ENCODE results near the gene OR52D1.

Gene OR52D1

GRCh38 chr11:5488385-5488784, at the start of gene OR52D1:
TSS of gene OR52D1 (plus strand) at chr11:5488685. CDS start at chr11:5488707, 22 bp downstream.
- no peak for DNase-seq

- no peak for DNase-seq
These were observed 47.1 kb upstream of the OR52D1 start, which contains the start of gene OR51I1 for GRCh38 chr11:5441414-5441813. TSS of gene OR51I1 (minus strand) at chr11:5441514. CDS start at chr11:5441514, 0 bp downstream.

GRCh38 chr11:5443835-5444393, 44.6 kb upstream of the OR52D1 start:
- DNase-seq, result no peak

GRCh38 chr11:5449023-5449422, 39.5 kb upstream of the OR52D1 start, which contains the start of gene OR51I2:
TSS of gene OR51I2 (plus strand) at chr11:5449323. CDS start at chr11:5453489, 4,166 bp downstream.
- DNase-seq, result no peak

GRCh38 chr11:5449432-5449831, 39.1 kb upstream of the OR52D1 start:
- DNase-seq, result no peak

- DNase-seq, result no peak
These were observed 27.4 kb upstream of the OR52D1 start for GRCh38 chr11:5460983-5461621.

GRCh38 chr11:5467527-5467926, 21.0 kb upstream of the OR52D1 start:
- no peak for DNase-seq

GRCh38 chr11:5473921-5474320, 14.6 kb upstream of the OR52D1 start:
- no peak for DNase-seq

- peak; percentile 4 to 39 for DNase-seq
These were observed 12.2 kb upstream of the OR52D1 start for GRCh38 chr11:5476186-5476819.

- no peak for DNase-seq
These were observed 2.5 kb upstream of the OR52D1 start for GRCh38 chr11:5486003-5486402.

- no peak for DNase-seq
These were observed 2.1 kb upstream of the OR52D1 start for GRCh38 chr11:5486421-5486820.

- DNase-seq, result no peak
These were observed 414 bp downstream of the OR52D1 start for GRCh38 chr11:5488798-5489399.

GRCh38 chr11:5489576-5490357, 1.3 kb downstream of the OR52D1 start:
- DNase-seq, result no peak

- DNase-seq, result no peak
These were observed 11.2 kb downstream of the OR52D1 start for GRCh38 chr11:5499671-5500070.

- no peak for DNase-seq
These were observed 11.9 kb downstream of the OR52D1 start for GRCh38 chr11:5500393-5500801.

- DNase-seq, result no peak
These were observed 16.0 kb downstream of the OR52D1 start for GRCh38 chr11:5504403-5504921.

- DNase-seq, result no peak
These were observed 17.0 kb downstream of the OR52D1 start for GRCh38 chr11:5505363-5506048.

- peak in 1 of 2 experiments; percentile 50 for DNase-seq
These were observed 18.9 kb downstream of the OR52D1 start for GRCh38 chr11:5507177-5507932.

- peak in 1 of 2 experiments; percentile 52 for DNase-seq
These were observed 19.4 kb downstream of the OR52D1 start for GRCh38 chr11:5507933-5508305.

- DNase-seq, result no peak
These were observed 20.1 kb downstream of the OR52D1 start for GRCh38 chr11:5508605-5509004.

GRCh38 chr11:5509803-5510202, 21.3 kb downstream of the OR52D1 start, which contains the start of gene UBQLN3:
TSS of gene UBQLN3 (minus strand) at chr11:5509957. CDS start at chr11:5509558, 399 bp downstream.
- DNase-seq, result no peak
